NOMO-1 treated with dmso at 0.1 percent for 144 hours (cell line): ENCODE measurements around the gene AMOTL1.

Source experiments
- DNase-seq: peaks from one replicate; lab custom pipeline; 2025; ENCODE audit not compliant: unreplicated experiment; lab: John Stamatoyannopoulos, UW

Gene AMOTL1

GRCh38 chr11:94923004-94923334, 154.8 kb downstream of the AMOTL1 start:
- no peak for DNase-seq

GRCh38 chr11:94924171-94924572, 156.0 kb downstream of the AMOTL1 start:
- no peak for DNase-seq

GRCh38 chr11:94924612-94925011, 156.5 kb downstream of the AMOTL1 start:
- DNase-seq, result no peak

GRCh38 chr11:94925422-94926270, 157.5 kb downstream of the AMOTL1 start:
- DNase-seq, result no peak

- no peak for DNase-seq
Measured at GRCh38 chr11:94926271-94926625, 158.1 kb downstream of the AMOTL1 start.
